Measurements from ENCODE around the gene TLR1. TPM values are rescaled to one million over a fixed set of nuclear protein-coding genes. Genes with fewer than 3 reads are reported as not detected.
"Not testable (repeated sequence)": the region's sequence is repeated elsewhere in the genome, so short reads cannot be mapped to it uniquely, and the experiment has no call there.

TLR1 gene
- total RNA-seq, 1 donor from 2014 or later: 7.7 TPM

- no peak for DNase-seq
Observed at GRCh38 chr4:38805530-38806145, 1.0 kb upstream of the TLR1 start.

DNA sequence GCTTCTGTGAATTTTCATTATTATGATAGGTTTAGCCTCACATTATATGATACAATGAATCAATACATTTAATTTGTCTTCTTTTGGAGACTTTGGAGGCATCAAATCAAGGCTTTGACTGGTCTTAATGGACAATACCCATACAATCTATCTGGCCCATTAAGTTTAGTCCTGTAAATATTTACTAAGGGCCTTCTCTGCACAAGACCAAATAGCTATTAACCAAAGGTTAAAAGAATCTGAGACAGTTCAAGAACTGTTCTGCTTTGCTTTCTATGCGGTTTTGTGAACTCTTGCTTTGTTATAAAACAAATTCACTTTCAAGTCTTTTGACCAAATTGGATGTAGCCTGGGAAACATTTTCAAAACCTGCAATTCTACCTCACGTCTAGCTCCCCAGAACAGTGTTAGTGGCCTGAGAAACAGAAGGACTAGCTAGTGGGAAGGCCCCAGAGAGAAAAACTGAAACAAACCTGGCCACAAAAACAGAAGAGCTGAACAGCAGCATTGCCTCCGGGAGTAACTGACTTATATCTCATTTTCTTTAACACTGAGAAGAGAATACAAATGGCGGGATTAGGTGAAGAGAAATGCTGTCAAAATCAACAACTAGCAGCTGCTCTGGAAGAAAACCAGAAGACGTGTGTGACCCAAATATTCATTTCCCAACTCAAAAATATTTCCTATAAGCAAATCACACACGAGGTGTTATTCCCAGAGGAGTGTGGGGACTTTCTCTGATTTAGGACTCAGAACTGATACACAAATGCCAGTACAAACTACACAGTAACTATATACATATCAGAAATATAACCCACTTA lies 548 bp downstream of the TLR1 start:
- DNase-seq: peak; percentile 45

- DNase-seq: no peak
Observed at GRCh38 chr4:38802561-38803355, 1.8 kb downstream of the TLR1 start.

DNA sequence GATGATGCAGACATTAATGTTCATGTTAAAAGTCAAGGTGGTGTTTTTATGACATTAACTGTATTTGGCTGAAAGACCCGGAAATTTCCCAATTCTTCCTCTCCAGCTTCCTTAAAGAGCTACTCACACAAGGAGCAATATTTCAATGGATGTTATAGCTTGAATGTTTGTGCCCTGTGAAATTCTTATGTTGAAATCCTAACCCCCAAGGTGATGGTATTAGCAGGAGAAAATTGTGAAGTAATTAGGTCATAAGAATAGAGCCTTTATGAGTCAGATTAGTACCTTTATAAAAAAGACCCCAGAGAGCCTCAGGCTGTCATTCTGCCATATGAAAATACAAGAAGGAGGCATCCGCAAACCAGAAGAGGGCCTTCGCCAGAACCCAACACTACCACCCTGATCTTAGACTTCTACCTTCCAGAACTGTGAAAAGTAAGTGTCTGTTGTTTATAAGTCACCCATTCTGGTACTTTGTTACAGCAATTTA lies 3.6 kb downstream of the TLR1 start:
- DNase-seq: no peak

DNA sequence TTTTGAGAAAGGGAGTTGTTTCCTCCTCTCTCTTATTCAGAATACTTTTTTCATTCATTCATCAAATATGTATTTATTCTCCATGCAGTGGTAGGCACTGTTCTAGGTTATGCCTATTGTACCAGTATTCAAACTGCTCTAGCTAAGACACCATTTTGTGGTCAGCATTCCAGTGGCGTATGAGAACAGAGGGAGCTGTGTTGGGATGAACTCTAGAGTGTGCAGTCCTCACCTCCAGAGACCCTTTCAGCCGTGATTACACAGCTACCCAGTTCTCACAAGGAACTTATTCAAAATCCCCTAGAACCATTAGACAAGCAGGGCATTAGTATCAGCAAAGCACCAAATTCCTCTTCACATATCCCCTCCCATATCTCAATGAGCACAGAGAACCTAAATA lies 4.2 kb downstream of the TLR1 start:
- no peak for DNase-seq

- no peak for DNase-seq
Observed at GRCh38 chr4:38795087-38795486, 9.5 kb downstream of the TLR1 start.

DNA sequence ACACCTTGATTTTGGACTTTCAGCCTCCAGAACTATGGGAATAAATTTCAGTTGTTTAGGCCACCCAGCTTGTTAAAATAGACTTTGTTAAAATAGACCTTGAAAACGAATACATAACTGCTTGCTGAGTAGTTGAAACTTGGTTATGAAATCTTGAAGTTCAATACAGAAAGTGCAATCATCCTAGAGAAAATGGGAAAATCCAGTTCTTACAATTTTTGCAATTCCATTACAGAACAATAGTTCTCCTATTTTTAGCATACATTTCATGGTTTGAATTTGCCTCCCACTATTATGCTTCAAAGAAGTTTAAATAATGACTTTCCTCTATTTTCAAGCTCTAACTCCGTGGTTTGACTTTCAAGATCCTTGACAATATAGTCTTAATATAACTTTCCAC lies 10.5 kb downstream of the TLR1 start:
- DNase-seq: no peak

DNA sequence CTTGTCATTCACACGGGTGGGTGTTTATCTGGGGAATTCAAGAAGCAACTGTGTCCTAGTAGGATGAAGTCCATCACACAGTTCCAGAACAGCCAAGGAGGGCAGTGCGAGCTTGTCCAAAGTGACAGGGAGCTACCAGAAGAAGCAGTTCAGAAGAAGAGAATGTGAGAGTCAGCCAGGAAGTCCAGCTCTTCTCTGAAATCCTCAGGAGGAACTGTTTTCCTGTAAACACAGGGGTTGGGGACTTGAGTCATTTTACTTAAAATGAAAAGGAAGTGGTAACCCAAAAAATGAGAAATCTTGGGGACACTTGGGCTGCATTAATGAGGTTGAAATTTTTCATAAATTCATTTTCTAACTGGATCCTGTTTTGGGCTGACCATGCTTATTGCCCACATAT lies 13.6 kb downstream of the TLR1 start:
- DNase-seq: no peak

DNA sequence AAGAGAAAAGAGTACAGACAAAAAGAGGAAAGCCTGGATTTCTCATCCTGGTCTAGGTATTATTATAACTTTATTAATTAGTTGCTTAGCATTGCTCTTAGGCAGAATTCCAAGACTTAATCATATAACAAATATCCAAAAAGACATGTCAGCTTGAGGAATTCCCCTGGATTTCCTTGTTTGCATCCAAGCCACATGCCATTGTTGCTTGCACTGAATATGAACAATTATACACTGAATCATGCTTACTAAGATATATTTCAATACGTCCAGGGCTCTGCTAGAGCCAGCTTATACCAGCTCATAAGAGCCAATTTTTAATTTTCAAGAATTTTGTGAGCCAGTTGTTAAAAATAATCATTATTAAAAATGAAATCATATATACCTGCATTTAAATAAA lies 16.3 kb downstream of the TLR1 start:
- no peak for DNase-seq

- DNase-seq: no peak
Observed at GRCh38 chr4:38787693-38788092, 16.9 kb downstream of the TLR1 start.

- peak; percentile 4 for DNase-seq
Observed at GRCh38 chr4:38785901-38786402, 18.6 kb downstream of the TLR1 start.

GRCh38 chr4:38785041-38785790 lies 19.4 kb downstream of the TLR1 start:
- no peak for DNase-seq

DNA sequence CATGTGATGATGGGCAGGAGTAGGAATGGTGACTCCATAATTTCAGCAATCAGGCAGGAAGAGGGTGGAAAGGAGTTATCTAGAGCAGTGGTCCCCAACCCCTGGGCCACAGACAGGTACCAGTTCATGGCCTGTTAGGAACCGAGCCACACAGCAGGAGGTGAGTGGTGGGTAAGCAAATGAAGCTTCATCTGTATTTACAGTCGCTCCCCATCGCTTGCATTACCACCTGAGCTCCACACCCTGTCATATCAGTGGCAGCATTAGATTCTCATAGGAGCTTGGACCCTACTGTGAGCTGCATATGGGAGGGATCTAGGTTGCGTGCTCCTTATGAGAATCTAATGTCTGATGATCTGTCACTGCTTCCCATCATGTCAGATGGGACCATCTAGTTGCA lies 20.4 kb downstream of the TLR1 start:
- no peak for DNase-seq

DNA sequence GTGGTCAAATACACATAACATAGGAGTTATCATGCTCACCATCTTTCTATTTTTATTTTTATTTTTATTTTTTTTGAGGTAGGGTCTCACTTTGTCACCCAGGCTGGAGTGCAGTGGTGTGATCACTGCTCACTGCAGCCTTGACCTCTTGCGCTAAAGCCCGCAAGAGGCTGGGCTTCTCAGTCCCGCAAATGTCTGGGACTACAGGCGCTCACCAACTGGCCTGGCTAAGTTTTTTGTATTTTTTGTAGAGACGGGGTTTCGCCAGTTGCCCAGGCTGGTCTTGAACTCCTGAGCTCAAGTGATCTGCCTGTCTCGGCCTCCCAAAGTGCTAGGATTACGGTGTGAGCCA lies 21.5 kb downstream of the TLR1 start:
- no peak for DNase-seq

- DNase-seq: peak; percentile 73
Observed at GRCh38 chr4:38782452-38783108, 22.0 kb downstream of the TLR1 start, which contains the start of gene TLR10. Gene TLR10 (minus strand): TSS chr4:38782990. CDS start chr4:38775590, 7,400 bp downstream.

GRCh38 chr4:38781854-38782261 lies 22.7 kb downstream of the TLR1 start:
- DNase-seq: no peak

DNA sequence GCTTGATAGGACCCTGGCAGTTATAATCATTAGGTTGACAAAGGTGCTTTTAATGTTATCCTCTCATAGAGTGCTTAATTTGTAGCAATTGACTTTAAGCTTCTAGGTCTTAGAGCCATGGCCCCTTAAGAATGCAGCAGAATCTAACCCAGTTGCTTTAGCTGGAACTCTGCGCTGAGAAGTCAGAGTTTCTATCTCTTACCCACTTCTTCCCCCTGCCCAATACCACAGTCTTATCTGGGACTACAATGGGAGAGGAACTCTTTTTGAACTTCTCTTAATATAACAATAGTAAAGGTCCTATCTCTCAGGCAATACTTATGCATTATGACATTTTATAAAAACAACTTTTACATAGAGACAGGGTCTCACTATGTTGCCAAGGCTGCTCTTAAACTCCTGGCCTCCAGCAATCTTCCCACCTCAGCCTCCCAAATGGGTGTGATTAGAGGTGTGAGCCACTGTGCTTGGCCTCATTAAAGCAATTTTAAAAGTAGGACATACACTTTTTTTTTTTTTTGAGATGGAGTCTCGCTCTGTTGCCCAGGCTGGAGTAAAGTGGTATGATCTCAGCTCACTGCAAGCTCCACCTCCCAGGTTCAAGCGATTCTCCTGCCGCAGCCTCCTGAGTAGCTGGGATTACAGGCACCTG lies 23.6 kb downstream of the TLR1 start:
- DNase-seq: no peak

- no peak for DNase-seq
Observed at GRCh38 chr4:38779790-38780189, 24.8 kb downstream of the TLR1 start.

DNA sequence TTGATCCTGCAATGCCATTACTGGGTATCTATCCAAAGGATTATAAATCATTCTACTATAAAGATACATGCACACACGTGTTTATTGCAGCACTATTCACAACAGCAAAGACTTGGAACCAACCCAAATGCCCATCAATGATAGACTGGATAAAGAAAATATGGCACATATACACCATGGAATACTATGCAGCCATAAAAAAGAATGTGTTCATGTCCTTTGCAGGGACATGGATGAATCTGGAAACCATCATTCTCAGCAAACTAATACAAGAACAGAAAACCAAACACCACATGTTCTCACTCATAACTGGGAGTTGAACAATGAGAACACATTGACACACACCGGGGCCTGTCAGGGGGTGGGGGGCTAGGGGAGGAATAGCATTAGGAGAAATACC lies 26.7 kb downstream of the TLR1 start:
- not testable (repeated sequence) for DNase-seq

DNA sequence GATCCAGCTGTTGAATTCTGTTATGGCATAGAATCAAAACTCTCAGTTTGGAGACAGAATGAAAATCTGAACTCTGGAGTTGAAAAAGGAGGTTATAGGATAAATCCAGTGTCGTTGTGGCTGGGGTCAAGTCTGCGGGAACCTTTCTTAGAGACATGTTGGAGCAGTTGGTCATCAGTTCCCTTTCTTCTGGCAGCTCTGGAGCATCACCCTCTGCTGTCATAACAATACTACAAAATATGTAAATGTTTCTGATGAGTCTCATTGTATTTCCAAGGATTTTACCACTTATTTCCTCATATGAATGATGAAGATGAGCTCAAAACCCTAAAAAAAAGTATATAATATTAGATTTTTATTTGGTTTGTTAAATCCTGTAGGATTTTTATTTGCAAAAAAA lies 29.3 kb downstream of the TLR1 start:
- no peak for DNase-seq
